GM21390 (cell line): ENCODE data around the gene ACYP2.

ENCODE experiments used
- ATAC-seq: cut with Tn5 transposase; IDR thresholded peaks from one replicate; pipeline ENCODE4 v1.9.1; 2021; ENCODE audit not compliant: unreplicated experiment

ACYP2 gene

GRCh38 chr2:54149638-54150441, 34.4 kb downstream of the ACYP2 start:
- ATAC-seq = no peak

GRCh38 chr2:54158311-54158710, 42.9 kb downstream of the ACYP2 start:
- ATAC-seq = no peak

- no peak for ATAC-seq
Observed at GRCh38 chr2:54161660-54162424, 46.4 kb downstream of the ACYP2 start.

GRCh38 chr2:54164106-54164505, 48.7 kb downstream of the ACYP2 start:
- no peak for ATAC-seq

GRCh38 chr2:54166121-54166773, 50.8 kb downstream of the ACYP2 start:
- ATAC-seq = no peak

- no peak for ATAC-seq
Observed at GRCh38 chr2:54176577-54176976, 61.2 kb downstream of the ACYP2 start.

- ATAC-seq = no peak
Observed at GRCh38 chr2:54183281-54183680, 67.9 kb downstream of the ACYP2 start.

- no peak for ATAC-seq
Observed at GRCh38 chr2:54183972-54184371, 68.6 kb downstream of the ACYP2 start.

- ATAC-seq = no peak
Observed at GRCh38 chr2:54185105-54185504, 69.7 kb downstream of the ACYP2 start.

GRCh38 chr2:54187331-54187730, 71.9 kb downstream of the ACYP2 start:
- ATAC-seq = no peak

GRCh38 chr2:54189539-54189938, 74.1 kb downstream of the ACYP2 start:
- no peak for ATAC-seq

GRCh38 chr2:54191361-54192135, 76.1 kb downstream of the ACYP2 start:
- ATAC-seq = no peak

- ATAC-seq = peak; percentile 75
Observed at GRCh38 chr2:54194761-54195750, 79.6 kb downstream of the ACYP2 start.

- no peak for ATAC-seq
Observed at GRCh38 chr2:54196646-54197045, 81.2 kb downstream of the ACYP2 start.

GRCh38 chr2:54204476-54204875, 89.1 kb downstream of the ACYP2 start:
- no peak for ATAC-seq

GRCh38 chr2:54206596-54206995, 91.2 kb downstream of the ACYP2 start:
- ATAC-seq = peak; percentile 54

- no peak for ATAC-seq
Observed at GRCh38 chr2:54207666-54208195, 92.3 kb downstream of the ACYP2 start.

- ATAC-seq = no peak
Observed at GRCh38 chr2:54208364-54209240, 93.2 kb downstream of the ACYP2 start.

GRCh38 chr2:54209379-54209778, 94.0 kb downstream of the ACYP2 start:
- no peak for ATAC-seq
